ENCODE measurements around the gene AGPAT2. TPM values are rescaled to one million over a fixed set of nuclear protein-coding genes. Genes with fewer than 3 reads are reported as not detected.

AGPAT2 gene
- total RNA-seq, 1 donor = 31.5 TPM

- no peak overlapping the region for H3K4me3 ChIP-seq (ENCODE audit: low read depth, low read length)
- DNase-seq (ENCODE audit: low read depth) = no peak
- TF ChIP-seq CTCF (IDR thresholded peaks at IDR 0.05; ENCODE audit: insufficient read depth, low read depth, low read length) = no peak
Observed at GRCh38 chr9:136683173-136683745, 4.0 kb downstream of the AGPAT2 start.

DNA sequence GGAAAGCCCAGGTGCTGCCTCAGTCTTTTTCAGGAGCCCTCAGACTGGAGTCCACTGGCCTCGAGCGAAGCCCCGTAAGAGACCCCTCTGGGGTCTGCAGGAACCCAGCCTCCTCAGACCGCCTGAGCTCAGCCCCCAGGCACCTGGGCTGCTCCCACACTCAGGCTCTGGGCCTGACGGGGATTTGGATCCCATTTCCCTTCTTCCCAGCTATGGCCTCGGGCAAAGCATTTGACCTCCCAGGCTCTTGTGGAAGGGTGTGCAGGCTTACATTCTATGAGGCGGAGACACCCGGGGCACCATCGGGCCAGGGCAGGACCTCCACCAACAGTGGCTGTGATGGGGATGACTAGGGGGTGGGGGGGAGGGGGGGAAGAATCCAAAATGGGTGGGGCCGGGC lies 4.5 kb downstream of the AGPAT2 start:
- no peak for TF ChIP-seq CTCF (IDR thresholded peaks at IDR 0.05; ENCODE audit: insufficient read depth, low read depth, low read length)
- H3K4me3 ChIP-seq (ENCODE audit: low read depth, low read length) = no peak overlapping the region
- DNase-seq (ENCODE audit: low read depth) = no peak

DNA sequence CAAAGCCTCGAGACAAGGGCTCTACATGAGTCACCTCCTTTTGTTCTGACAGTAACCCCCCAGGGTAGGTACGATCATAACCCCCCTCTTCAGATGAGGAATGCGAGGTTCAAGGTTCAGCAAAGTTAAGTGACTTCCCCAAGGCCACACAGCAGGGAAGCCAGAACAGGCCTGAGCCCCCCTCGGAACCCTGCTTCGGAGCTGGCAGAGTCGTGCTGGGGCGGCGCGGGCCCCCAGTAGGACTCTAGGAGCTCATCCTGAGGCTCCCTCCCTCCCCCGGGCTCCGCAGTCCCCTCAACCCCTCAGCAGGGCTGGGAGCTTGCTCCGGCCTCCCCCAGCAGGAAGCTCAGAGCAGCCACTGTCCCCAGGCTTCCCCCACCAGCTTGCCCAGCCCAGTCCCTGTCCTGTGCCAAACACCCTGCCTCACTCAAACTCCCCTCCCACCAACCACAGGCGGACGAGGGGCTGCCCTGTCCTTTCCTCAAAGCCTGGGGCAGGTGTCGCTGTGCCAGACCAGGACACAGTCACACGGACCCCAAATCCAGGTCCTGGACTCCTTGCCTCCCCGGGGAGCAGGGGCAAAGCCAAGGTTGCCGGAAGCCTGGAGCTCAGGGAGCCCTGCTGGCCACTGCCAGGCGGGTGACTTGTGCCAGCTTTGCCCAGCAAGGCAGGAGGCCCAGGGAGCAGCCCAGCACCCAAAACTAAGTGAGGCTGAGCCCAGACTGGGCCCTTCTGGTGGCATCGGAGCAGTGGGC lies 5.1 kb downstream of the AGPAT2 start:
- no peak overlapping the region for H3K4me3 ChIP-seq (ENCODE audit: low read depth, low read length)
- no peak for DNase-seq (ENCODE audit: low read depth)
- no peak for TF ChIP-seq CTCF (IDR thresholded peaks at IDR 0.05; ENCODE audit: insufficient read depth, low read depth, low read length)

GRCh38 chr9:136681029-136681428 lies 6.2 kb downstream of the AGPAT2 start:
- no peak for DNase-seq (ENCODE audit: low read depth)
- no peak for TF ChIP-seq CTCF (IDR thresholded peaks at IDR 0.05; ENCODE audit: insufficient read depth, low read depth, low read length)

GRCh38 chr9:136679431-136679941 lies 7.8 kb downstream of the AGPAT2 start:
- peak; percentile 74 for DNase-seq (ENCODE audit: low read depth)
- no peak for TF ChIP-seq CTCF (IDR thresholded peaks at IDR 0.05; ENCODE audit: insufficient read depth, low read depth, low read length)
- no peak overlapping the region for H3K4me3 ChIP-seq (ENCODE audit: low read depth, low read length)

More at GRCh38 chr9:136681029-136681428, 6.2 kb downstream of the AGPAT2 start:
- H3K4me3 ChIP-seq (ENCODE audit: low read depth, low read length) = no peak overlapping the region

DNA sequence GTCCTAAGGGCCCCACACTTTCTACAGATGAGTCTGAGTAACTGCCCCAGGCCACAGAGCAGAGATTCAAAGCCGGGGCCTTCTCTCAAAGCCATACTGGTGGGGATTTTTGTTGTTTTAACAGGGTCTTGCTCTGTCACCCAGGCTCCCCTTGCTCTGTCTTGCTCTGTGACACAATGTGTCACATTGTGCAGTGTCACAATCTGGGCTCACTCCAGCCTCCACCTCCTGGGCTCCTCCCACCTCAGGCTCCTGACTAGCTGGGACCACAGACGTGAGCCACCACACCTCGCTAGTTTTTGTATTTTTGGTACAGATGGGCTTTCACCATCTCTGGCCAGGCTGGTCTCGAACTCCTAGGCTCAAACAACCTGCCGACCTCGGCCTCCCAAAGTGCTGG lies 8.6 kb downstream of the AGPAT2 start:
- no peak overlapping the region for H3K4me3 ChIP-seq (ENCODE audit: low read depth, low read length)
- no peak for TF ChIP-seq CTCF (IDR thresholded peaks at IDR 0.05; ENCODE audit: insufficient read depth, low read depth, low read length)
- DNase-seq (ENCODE audit: low read depth) = no peak

Measured in fibroblast of villous mesenchyme (primary cell).